HK-2 (cell line): ENCODE data around the gene MPP3.

Source experiments
- DNase-seq: peaks from one replicate; pipeline ENCODE4 v3.0.0-alpha.2; 2018; ENCODE audit not compliant: unreplicated experiment

The MPP3 gene

GRCh38 chr17:43832168-43832975 lies 574 bp downstream of the MPP3 start:
- DNase-seq, result peak; percentile 81

- no peak for DNase-seq
Observed at GRCh38 chr17:43831633-43832032, 1.3 kb downstream of the MPP3 start.

GRCh38 chr17:43830510-43831140 lies 2.3 kb downstream of the MPP3 start:
- no peak for DNase-seq

- no peak for DNase-seq
Observed at GRCh38 chr17:43829738-43830137, 3.2 kb downstream of the MPP3 start.

- no peak for DNase-seq
Observed at GRCh38 chr17:43827596-43827995, 5.3 kb downstream of the MPP3 start.

GRCh38 chr17:43826206-43826605 lies 6.7 kb downstream of the MPP3 start:
- DNase-seq, result no peak

GRCh38 chr17:43825567-43825966 lies 7.4 kb downstream of the MPP3 start:
- no peak for DNase-seq

- no peak for DNase-seq
Observed at GRCh38 chr17:43823350-43824084, 9.4 kb downstream of the MPP3 start.

- DNase-seq, result no peak
Observed at GRCh38 chr17:43822570-43823190, 10.3 kb downstream of the MPP3 start.

- DNase-seq, result no peak
Observed at GRCh38 chr17:43820759-43821158, 12.2 kb downstream of the MPP3 start.

- no peak for DNase-seq
Observed at GRCh38 chr17:43818966-43819365, 14.0 kb downstream of the MPP3 start.

GRCh38 chr17:43817826-43818225 lies 15.1 kb downstream of the MPP3 start:
- DNase-seq, result no peak

GRCh38 chr17:43816336-43817320 lies 16.3 kb downstream of the MPP3 start:
- DNase-seq, result no peak

- DNase-seq, result no peak
Observed at GRCh38 chr17:43814714-43815113, 18.2 kb downstream of the MPP3 start.

- DNase-seq, result no peak
Observed at GRCh38 chr17:43814026-43814425, 18.9 kb downstream of the MPP3 start.

- no peak for DNase-seq
Observed at GRCh38 chr17:43813386-43813785, 19.6 kb downstream of the MPP3 start.

GRCh38 chr17:43812396-43813265 lies 20.3 kb downstream of the MPP3 start:
- no peak for DNase-seq

GRCh38 chr17:43810823-43811222 lies 22.1 kb downstream of the MPP3 start:
- no peak for DNase-seq

- no peak for DNase-seq
Observed at GRCh38 chr17:43810226-43810715, 22.7 kb downstream of the MPP3 start.

GRCh38 chr17:43809121-43809520 lies 23.8 kb downstream of the MPP3 start:
- DNase-seq, result no peak
